NCI-H446 treated with DMSO at 0.1 percent for 48 hours (cell line): ENCODE measurements around the gene NCAN.

Experiments used
- DNase-seq: peaks from one replicate; lab custom pipeline; 2025; lab: John Stamatoyannopoulos, UW

NCAN gene

GRCh38 chr19:19285686-19286085 is 73.9 kb downstream of the NCAN start:
- no peak for DNase-seq

GRCh38 chr19:19292607-19293006 is 80.8 kb downstream of the NCAN start:
- DNase-seq: no peak

- DNase-seq: no peak
Measured at GRCh38 chr19:19294914-19295313, 83.2 kb downstream of the NCAN start.

- DNase-seq: no peak
Measured at GRCh38 chr19:19296953-19297689, 85.4 kb downstream of the NCAN start.

GRCh38 chr19:19297759-19298158 is 86.0 kb downstream of the NCAN start:
- DNase-seq: no peak

- no peak for DNase-seq
Measured at GRCh38 chr19:19300613-19301012, 88.9 kb downstream of the NCAN start.
